GM12873 (cell line): ENCODE results near the gene PBX4.

Experiments used
- TF ChIP-seq, protein P1 (sequence below): IDR thresholded peaks from 2 replicates; pipeline ENCODE4 v1.5.1; 2012; ENCODE audit warnings: low read depth, mild to moderate bottlenecking, moderate library complexity, low read length, control low read depth; ENCODE audit not compliant: insufficient read depth; ENCODE audit errors: missing control alignments

The PBX4 gene

GRCh38 chr19:19554074-19555023 lies 64.1 kb downstream of the PBX4 start:
- TF ChIP-seq, protein P1, sequence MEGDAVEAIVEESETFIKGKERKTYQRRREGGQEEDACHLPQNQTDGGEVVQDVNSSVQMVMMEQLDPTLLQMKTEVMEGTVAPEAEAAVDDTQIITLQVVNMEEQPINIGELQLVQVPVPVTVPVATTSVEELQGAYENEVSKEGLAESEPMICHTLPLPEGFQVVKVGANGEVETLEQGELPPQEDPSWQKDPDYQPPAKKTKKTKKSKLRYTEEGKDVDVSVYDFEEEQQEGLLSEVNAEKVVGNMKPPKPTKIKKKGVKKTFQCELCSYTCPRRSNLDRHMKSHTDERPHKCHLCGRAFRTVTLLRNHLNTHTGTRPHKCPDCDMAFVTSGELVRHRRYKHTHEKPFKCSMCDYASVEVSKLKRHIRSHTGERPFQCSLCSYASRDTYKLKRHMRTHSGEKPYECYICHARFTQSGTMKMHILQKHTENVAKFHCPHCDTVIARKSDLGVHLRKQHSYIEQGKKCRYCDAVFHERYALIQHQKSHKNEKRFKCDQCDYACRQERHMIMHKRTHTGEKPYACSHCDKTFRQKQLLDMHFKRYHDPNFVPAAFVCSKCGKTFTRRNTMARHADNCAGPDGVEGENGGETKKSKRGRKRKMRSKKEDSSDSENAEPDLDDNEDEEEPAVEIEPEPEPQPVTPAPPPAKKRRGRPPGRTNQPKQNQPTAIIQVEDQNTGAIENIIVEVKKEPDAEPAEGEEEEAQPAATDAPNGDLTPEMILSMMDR: peak; percentile 88

DNA sequence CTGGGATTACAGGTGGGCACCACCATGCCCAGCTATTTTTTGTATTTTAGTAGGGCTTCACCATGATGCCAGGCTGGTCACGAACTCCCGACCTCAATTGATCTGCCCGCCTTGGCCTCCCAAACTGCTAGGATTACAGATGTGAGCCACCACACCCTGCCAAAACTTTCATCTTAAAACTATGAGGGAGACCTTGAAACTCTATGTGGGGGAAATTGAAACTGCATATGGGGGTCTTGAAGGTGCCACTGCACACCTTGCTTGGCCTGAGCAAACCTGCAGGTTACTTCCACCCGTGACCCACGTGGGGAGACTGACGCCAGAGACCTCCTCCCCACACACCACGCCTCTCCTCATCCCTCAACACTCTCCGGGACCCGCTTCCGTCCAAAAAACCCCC lies 64.8 kb downstream of the PBX4 start:
- TF ChIP-seq, protein P1: no peak

DNA sequence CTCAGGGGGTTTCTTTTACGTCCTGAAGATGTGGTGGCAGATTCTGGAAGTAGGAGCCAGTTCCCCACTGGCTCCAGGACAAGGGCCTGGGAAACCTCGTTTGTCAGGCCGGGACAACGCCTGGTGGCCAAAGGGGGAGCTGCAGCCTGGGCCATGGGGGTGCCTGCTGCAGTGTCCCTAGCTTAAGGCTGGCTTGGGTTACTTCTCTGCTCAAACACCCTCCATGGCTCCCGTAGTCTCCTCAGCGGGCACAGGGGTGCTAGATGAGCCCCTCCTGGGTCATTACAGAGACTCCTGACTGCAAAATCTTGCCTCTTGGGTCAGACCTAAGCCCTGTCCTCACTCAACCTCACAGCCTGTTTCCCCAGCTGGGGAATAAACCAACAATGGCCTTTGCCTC lies 65.7 kb downstream of the PBX4 start:
- TF ChIP-seq, protein P1: peak; percentile 76

DNA sequence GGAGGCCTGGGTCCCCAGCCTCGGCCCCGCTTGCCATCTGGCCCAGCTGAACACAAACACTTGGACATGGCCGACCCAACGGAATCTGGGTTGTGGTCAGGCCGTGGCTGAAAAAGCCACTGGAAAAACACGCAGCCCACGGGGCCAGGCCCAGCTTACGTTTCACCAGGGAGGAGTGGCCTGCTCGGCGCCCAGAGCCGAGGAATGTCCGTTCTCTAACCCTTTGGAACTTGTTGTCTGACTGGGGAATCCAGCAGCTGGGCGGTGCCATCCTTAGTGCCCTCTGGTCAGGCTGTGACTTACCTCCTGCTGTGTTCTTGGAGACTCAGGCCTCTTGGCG lies 66.7 kb downstream of the PBX4 start:
- TF ChIP-seq, protein P1: no peak

DNA sequence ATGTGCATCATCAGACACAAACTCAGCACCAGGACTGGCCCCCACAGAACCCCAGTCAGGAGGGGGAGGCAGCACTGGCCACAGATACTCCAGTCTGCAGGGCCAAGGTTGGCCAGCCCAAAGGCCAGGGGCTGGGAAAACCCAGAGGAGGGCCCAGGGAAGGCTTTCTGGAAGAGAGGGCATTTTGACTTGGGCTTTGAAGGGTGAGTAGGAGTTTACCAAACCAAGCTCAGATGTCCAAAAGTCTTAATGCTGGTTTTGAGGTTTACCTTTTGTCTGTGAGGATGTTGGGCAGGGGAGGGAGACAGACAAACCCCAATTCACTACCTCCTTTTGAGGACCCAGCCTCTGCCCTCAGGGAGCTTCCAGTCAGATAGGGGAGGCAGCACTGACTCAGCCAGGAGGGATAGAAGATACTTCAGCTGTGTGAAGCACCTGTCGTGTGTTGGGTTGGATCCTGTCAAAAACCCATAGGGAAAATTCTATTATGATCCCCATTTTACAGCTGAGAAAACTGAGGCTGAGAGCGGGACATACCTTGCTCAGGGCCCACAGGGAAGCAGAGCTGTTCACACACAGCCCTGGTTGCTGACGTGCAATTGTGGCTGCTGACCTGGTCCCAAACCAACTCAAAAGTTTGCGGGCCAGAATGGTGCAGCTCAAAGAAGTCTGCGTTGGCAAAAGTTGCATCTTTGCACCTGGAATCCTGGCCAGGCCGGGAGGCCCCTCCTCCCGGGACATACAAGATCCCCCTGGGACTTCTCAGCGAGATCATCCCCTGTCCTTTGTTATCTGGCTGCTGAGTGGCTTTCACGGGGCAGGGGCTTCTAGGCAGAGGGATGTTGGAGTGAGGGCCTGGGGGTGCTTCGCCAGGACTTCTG lies 67.3 kb downstream of the PBX4 start:
- TF ChIP-seq, protein P1: no peak

- TF ChIP-seq, protein P1: no peak
These were observed 68.0 kb downstream of the PBX4 start for GRCh38 chr19:19550485-19550929.
